ENCODE results near the gene METTL8.
"Not testable (repeated sequence)": the region's sequence is repeated elsewhere in the genome, so short reads cannot be mapped to it uniquely, and the experiment has no call there.

METTL8 gene

DNA sequence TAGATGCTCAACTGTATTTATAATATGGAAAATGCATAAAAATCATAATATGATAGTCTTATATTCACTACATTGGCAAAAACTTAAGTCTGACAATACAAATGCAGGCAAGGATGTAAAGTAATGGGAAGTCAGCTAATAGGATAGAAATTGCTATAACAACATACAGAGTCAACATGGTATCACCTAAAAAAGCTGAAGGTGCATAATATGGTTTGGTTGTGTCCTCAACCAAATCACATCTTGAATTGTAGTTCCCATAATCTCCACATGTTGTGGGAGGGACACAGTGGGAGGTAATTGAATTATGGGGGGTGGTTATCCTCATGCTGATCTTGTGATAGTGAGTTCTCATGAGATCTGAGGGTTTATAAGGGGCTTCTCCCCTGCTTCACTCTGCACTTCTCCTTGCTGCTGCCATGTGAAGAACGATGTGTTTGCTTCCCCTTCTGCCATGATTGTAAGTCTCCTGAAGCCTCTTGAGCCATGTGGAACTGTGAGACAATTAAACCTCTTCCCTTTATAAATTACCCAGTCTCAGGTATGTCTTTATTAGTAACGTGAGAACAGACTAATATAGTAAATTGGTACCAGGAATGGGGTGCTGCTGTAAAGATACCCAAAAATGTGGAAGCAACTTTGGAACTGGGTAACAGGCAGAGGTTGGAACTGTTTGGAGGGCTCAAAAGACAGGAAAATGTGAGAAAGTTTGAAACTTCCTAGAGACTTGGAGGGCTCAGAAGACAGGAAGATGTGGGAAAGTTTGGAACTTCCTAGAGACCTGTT, 10.9 kb downstream of the METTL8 start:
- DNase-seq: not testable (repeated sequence)

DNA sequence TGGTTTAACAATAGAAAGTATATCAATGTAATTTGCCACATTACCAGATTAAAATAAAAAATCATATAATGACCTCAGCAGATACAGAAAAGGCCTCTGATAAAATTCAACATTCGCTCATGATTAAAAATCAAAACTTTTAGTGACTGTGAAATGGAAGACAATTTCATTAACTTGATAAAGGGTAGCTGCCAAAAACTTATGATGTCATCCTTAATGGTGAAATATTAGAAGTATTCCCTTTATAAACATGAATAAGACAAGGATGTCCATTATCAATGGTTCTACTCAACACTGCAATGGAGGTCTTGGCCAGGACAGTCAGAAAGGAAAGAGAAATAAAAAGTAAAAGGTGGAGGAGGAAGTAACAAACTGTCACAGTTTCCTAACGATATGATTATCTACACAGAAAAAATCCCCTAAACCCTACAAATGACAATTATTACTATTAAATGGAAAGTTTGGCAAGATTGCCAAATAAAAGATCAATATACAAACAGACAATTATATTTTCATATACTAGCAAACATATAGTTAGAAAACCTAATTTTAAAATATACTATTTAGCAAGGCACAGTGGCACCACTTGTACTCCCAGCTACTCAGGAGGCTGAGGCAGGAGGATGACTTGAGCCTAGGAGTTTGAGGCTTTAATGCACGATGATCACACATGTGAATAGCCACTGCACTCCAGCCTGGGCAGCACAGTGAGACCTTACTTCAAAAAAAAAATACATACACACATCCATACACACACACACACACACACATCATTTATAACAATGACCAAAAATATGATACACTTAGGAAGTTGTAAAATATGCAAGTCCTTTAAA, 12.8 kb downstream of the METTL8 start:
- DNase-seq: no peak

GRCh38 chr2:171419333-171419732, 14.5 kb downstream of the METTL8 start:
- no peak for DNase-seq

- DNase-seq: no peak
Measured at GRCh38 chr2:171416009-171416926, 17.5 kb downstream of the METTL8 start.

DNA sequence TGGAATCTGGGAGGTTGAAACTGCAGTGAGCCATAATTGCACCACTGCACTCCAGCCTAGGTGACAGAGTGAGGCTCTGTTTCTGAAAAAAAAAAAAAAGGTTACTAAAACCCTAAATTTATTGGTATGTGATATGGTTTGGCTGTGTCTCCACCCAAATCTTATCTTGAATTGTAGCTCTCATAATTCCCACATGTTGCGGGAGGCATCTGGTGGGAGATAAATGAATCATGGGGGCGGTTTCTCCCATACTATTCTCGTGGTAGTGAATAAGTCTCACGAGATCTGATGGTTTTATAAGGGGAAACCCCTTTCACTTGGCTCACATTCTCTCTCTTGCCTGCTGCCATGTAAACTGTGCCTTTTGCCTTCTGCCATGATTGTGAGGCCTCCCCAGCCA, 19.1 kb downstream of the METTL8 start:
- not testable (repeated sequence) for DNase-seq

GRCh38 chr2:171412571-171413175, 21.1 kb downstream of the METTL8 start:
- DNase-seq: no peak

GRCh38 chr2:171411791-171412483, 21.9 kb downstream of the METTL8 start:
- DNase-seq: no peak

DNA sequence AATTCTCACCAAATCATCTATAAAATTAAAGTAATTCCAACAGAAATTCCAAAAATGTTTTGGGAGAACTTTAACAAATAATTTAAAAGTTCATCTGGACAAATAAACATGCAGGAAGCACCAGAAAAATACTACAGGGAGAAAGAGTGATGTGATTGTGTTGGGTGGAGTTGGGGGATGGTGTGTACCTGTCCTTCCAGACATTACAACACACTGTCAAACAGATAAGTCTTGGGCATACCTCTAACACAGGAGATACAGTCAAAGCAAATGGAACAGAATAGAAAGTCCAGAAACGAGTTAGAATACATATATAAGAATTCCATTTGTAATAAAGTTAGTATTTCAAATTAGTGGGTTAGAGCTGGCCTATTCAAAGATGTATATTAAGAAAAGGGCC, 22.6 kb downstream of the METTL8 start:
- DNase-seq: no peak

- no peak for DNase-seq
Measured at GRCh38 chr2:171410624-171411023, 23.2 kb downstream of the METTL8 start.

- DNase-seq: no peak
Measured at GRCh38 chr2:171410101-171410500, 23.7 kb downstream of the METTL8 start.

- DNase-seq: no peak
Measured at GRCh38 chr2:171409436-171409971, 24.3 kb downstream of the METTL8 start.

GRCh38 chr2:171407676-171408044, 26.1 kb downstream of the METTL8 start:
- DNase-seq: no peak

DNA sequence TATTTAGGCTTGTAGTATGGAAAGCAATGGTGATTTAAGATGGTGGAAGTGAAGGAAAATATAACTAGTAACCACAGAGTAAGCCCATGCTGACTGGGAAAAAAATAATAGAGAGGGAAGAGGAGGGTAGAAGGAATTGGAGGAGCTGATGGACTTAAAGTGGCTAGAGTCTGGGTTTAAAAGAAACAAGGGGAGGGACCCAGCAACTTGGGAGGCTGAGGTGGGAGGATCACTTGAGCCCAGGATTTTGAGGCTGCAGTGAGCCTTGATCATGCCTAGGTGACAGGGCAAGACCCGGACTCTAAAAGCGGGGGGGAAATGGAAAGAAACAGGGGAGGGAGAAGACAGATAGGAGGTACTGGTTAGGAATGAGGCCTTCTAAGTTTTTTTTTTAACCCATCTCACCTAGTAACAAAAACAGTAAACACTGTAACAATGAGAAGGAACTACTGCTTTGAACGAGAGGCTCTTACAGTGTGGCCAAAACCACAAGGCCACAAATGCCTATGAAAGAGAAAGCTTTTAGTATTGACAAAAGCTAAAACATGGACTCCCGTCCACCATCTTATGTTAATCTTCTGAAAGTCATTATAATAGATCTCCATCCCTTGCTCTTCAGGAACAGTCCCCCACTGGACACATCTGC, 26.6 kb downstream of the METTL8 start:
- DNase-seq: no peak

DNA sequence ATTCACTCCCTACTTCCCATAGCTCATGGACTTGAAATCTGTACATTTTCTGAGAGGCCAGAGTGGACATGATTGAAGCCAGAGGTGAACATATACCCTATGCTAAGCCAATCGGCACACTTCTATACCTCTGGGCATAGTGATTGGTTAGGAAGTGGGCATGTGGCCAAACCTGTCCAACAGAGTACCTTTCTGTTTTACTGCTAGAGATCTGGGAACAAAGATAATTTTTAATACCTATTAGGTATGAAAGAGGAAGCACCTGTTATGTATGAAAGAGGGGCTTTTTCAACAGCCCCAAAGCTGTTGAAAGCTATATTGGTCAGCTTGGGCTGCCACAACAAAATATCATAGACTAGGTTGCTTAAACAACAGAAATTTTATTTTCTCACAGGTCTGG, 27.7 kb downstream of the METTL8 start:
- DNase-seq: no peak

DNA sequence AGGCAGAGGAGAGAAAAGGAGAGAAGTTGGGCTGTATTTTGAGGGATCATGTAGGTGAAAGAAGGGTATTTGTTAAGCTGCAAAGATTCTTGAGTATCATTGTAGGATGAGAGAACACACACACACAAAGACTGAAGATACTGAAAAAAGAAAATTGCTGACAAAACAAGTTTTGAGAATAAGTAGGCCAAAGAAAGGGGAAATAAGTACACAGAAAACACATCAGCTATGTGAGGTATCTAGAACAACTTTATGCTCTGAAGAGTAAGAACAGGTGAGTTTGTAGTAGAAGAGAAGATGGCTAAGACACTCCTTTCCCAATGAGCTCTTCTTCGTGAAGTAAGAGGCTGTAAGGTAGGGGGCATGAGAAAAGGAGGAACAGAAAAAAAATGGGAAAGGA, 28.2 kb downstream of the METTL8 start:
- DNase-seq: no peak

DNA sequence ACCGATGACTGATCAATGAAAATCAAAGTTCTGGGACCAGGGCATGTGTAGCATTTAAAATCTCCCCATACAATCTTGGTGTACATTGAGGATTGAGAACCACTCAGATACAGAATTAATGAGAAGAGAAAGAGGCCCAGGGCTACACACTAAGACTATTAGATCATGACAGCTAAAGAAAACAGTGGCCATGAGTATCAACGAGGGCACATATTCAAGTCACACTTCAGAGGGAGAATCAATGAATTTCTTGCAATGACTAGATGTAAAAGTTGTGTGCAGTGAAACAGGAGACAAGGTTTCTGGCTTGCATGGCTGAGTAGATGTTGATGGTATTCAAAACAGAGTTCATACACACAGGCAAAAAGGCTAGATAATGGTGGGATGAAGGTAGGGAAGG, 29.1 kb downstream of the METTL8 start:
- DNase-seq: no peak

- no peak for DNase-seq
Measured at GRCh38 chr2:171404261-171404660, 29.5 kb downstream of the METTL8 start.

GRCh38 chr2:171402906-171403580, 30.7 kb downstream of the METTL8 start:
- DNase-seq: no peak

DNA sequence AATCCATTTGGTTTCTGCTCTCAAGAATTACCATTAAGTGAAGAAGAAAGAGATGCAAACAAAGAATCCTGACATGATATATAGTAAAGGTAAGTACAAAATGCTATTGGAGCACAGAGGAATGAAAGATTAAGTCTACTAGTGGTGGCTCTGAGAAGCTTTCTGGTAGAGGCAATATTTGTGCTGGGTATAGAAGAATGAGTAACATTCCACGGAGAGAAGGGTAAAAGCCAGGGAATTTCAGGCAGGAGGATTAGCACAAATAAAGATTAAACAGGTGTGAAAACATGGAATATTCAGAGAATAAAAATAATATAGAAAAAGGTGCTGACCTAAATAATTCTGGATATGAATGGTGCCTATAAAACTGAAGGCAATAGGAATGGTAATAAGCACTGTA, 31.8 kb downstream of the METTL8 start:
- no peak for DNase-seq

- DNase-seq: no peak
Measured at GRCh38 chr2:171400395-171400794, 33.4 kb downstream of the METTL8 start.

GRCh38 chr2:171399292-171399691, 34.5 kb downstream of the METTL8 start:
- no peak for DNase-seq
